NCI-H2227 (cell line): ENCODE measurements around the gene OMA1.
A peak's percentile ranks its signal among the peaks of the same experiment; 100 is the strongest.

Experiments used
- DNase-seq: peaks from one replicate; lab custom pipeline; 2025; ENCODE audit not compliant: unreplicated experiment; lab: John Stamatoyannopoulos, UW

The OMA1 gene

GRCh38 chr1:58432851-58433668, 113.5 kb downstream of the OMA1 start:
- DNase-seq = peak; percentile 77

GRCh38 chr1:58431901-58432620, 114.5 kb downstream of the OMA1 start:
- no peak for DNase-seq
